Retinal pigment epithelial cell (primary cell): Measurements from ENCODE around the gene FZD7.

ENCODE experiments used
- DNase-seq: peaks from one replicate; pipeline ENCODE4 v3.0.0-alpha.2; 2010; ENCODE audit warnings: low read depth
- H3K4me3 ChIP-seq: 2 replicates; pipeline ENCODE4 v1.5.1; 2011; ENCODE audit warnings: mild to moderate bottlenecking, low read length, control low read depth, moderate library complexity
- TF ChIP-seq, protein P1 (sequence below): conservative IDR thresholded peaks from 2 replicates; pipeline ENCODE4 v1.5.1; 2011; ENCODE audit warnings: low read depth, low read length, control low read depth, inconsistent platforms

FZD7 gene

DNA sequence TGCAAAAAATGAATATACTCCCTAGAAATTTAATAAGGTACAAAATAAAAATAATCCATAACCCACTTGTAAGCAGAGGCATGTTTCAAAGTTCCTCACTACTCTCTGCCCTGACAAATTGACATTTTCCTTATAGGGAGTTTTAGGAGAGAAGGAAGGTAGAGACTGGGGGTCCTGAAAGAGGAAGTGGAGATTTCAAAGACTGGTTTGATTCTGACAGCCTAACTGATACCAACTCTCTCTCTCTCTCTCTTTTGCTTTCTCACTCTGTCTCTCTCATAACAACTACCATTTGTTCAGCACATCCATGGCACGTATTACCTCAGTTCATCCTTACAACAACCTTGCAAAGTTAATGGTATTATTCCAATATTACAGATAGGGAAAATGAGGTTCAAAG is 18.6 kb downstream of the FZD7 start:
- no peak for DNase-seq
- H3K4me3 ChIP-seq: no peak overlapping the region
- TF ChIP-seq, protein P1, sequence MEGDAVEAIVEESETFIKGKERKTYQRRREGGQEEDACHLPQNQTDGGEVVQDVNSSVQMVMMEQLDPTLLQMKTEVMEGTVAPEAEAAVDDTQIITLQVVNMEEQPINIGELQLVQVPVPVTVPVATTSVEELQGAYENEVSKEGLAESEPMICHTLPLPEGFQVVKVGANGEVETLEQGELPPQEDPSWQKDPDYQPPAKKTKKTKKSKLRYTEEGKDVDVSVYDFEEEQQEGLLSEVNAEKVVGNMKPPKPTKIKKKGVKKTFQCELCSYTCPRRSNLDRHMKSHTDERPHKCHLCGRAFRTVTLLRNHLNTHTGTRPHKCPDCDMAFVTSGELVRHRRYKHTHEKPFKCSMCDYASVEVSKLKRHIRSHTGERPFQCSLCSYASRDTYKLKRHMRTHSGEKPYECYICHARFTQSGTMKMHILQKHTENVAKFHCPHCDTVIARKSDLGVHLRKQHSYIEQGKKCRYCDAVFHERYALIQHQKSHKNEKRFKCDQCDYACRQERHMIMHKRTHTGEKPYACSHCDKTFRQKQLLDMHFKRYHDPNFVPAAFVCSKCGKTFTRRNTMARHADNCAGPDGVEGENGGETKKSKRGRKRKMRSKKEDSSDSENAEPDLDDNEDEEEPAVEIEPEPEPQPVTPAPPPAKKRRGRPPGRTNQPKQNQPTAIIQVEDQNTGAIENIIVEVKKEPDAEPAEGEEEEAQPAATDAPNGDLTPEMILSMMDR: no peak

DNA sequence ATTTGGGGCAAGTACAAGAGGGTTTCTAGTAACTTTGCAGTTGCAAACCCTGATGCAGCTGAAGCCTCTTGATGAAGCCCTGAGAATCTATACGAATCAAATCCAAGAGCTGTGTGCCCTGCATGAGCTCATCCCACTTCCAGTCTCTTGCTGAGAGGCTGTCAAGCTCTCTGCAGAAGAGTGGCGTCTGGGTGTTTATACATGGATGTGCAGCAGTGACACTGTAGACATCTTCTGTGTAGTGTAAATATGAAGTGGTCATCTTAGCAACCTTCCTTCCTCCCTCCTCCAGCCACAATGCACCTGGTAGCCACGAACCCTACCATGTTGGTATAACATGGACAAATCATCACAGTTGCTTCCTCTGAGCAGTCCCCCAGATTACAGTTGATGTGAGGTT is 21.0 kb downstream of the FZD7 start:
- TF ChIP-seq, protein P1: no peak
- DNase-seq: no peak
- H3K4me3 ChIP-seq: no peak overlapping the region

DNA sequence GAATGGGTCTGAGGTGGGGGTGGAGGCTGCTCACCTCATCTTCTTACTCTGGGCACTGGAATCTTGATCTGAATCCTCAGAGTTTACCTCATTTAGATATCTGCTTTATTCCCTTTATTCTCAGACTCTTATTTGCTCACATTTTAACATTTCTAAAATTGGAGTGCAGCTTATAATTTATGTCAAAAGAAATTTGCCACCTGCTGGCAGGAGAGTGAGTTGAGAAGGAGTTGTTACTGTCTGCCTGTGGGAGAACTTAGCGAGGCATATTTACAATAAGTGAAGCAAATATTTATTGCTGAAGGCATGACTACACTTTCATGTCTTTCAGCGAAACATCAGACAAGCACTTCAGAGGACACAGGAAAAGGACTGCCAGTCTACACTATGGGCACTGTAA is 23.0 kb downstream of the FZD7 start:
- TF ChIP-seq, protein P1: peak; percentile 60
- DNase-seq: no peak
- no peak overlapping the region for H3K4me3 ChIP-seq

DNA sequence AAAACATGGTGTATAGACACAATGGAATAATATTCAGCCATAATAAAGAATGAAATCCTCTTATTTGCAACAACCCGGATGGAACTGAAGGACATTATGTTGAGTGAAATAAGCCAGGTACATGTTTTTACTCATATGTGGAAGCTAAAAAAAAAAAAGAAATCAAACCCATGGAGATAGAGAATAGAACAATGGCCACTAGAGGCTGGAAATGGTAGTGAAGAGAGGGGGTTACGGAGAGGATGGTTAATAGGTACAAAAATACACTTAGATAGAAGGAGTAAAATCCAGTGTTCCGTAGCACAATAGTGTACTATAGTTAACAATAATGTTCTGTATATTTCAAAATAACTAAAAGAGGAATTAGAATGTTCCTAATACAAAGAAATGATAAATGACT is 26.6 kb downstream of the FZD7 start:
- no peak overlapping the region for H3K4me3 ChIP-seq
- no peak for DNase-seq
- TF ChIP-seq, protein P1: peak; percentile 39

- TF ChIP-seq, protein P1: no peak
- no peak for DNase-seq
- no peak overlapping the region for H3K4me3 ChIP-seq
Observed at GRCh38 chr2:202061695-202062094, 28.0 kb downstream of the FZD7 start.

GRCh38 chr2:202064171-202064880 is 30.7 kb downstream of the FZD7 start:
- TF ChIP-seq, protein P1: no peak
- peak; percentile 100 for DNase-seq
- peak overlapping the region; percentile 26 for H3K4me3 ChIP-seq

DNA sequence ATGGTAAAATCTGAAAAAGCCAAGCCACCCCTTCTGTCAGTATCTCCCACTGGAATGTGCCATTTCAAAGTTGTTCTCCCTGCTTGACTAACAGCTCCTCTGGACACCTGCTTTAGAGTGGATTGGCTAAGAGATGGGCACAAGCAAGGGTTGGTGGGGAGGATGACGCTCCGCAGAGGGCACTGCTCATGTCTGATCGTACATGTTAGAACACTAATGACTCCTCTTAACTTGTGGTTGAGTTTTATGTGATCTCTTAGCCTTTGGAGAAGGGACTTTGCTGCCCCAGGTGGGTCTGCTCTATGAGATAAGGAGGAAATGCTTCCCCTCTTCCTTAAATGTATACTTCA is 31.2 kb downstream of the FZD7 start:
- DNase-seq: no peak
- TF ChIP-seq, protein P1: no peak
- H3K4me3 ChIP-seq: no peak overlapping the region
